H7 (cell line): ENCODE data around the gene P2RX5. TPM values are rescaled to one million over a fixed set of nuclear protein-coding genes. Genes with fewer than 3 reads are reported as not detected.
"Not testable (repeated sequence)": the region's sequence is repeated elsewhere in the genome, so short reads cannot be mapped to it uniquely, and the experiment has no call there.

ENCODE experiments used
- DNase-seq: peaks from one replicate; pipeline ENCODE4 v3.0.0; 2012
- H3K27me3 ChIP-seq: 2 replicates; pipeline ENCODE4 v1.6.0; 2011; ENCODE audit warnings: mild to moderate bottlenecking, low read length; ENCODE audit not compliant: control insufficient read depth, insufficient read depth
- H3K36me3 ChIP-seq: replicated peaks from 2 replicates; pipeline ENCODE4 v1.5.1; 2011; ENCODE audit warnings: low read length; ENCODE audit not compliant: control insufficient read depth, insufficient read depth
- H3K4me3 ChIP-seq: 2 replicates; pipeline ENCODE4 v1.5.1; 2011; ENCODE audit warnings: low read depth, mild to moderate bottlenecking, control low read depth, low read length, moderate library complexity; ENCODE audit not compliant: insufficient read depth
- total RNA-seq: library from RNA; depleted of rRNA; stranded (reverse); fragments of >200 nt; shearing (Covaris generic); gene quantifications from 2 replicates; pipeline ENCODE4 v1.2.3, GENCODE V29; 2014

Gene P2RX5
- total RNA-seq, 1 experiment from 2014 or later = 2.3 TPM

DNA sequence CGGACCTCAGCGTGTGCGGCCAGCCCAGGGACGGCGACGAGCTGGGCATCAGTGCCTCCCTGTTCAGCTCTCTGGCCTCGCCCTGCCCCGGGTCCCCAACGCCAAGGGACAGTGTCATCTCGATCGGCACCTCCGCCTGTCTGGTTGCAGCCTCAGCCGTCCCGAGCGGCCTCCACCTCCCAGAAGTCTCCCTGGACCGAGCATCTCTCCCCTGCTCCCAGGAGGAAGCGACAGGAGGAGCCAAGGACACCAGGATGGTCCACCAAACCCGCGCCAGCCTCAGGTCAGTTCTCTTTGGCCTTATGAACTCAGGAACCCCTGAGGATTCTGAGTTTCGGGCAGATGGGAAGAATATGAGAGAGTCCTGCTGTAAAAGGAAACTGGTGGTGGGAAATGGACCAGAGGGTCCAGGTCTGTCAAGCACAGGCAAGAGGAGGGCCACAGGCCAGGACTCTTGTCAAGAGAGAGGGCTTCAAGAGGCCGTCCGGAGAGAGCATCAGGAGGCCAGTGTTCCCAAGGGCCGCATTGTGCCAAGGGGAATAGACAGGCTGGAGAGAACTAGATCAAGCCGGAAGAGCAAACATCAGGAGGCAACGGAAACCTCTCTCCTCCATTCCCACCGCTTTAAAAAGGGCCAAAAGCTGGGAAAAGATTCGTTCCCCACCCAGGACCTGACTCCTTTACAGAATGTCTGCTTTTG is 28.6 kb upstream of the P2RX5 start:
- H3K27me3 ChIP-seq = no peaks in the 10 kb centered on the region
- peak overlapping the region; percentile 94 for H3K4me3 ChIP-seq
- no peak for DNase-seq
- peaks cover 13% of the 10 kb centered on the region for H3K36me3 ChIP-seq

DNA sequence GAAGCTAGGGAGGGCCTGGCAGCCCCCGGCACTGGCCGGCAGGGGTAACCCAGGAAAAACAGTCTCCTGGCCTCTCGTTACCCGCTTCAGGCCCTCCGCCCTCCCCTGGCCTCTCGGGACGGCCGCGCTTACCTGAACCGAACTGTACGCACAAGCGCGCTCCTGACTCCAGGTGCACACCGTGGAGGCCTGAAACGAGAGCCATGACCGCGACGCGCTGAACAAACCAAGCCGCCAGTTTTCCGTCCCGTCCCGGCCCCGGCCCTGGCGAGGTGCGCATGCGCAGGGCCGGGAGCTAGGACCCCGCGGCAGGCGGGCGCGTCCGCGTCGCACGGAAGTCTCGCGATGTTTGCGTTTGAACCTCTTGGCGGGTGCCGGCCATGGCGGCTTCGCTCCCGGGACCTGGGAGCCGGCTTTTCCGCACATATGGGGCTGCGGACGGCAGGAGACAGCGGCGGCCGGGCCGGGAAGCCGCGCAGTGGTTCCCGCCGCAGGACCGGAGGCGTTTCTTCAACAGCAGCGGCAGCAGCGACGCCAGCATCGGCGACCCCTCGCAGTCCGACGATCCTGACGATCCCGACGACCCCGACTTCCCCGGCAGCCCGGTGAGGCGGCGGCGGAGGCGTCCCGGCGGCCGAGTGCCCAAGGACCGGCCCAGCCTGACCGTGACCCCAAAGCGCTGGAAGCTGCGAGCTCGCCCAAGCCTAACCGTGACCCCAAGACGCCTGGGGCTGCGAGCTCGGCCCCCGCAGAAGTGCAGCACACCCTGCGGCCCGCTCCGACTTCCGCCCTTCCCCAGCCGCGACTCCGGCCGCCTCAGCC is 27.8 kb upstream of the P2RX5 start, which contains the start of gene HASPIN:
Gene HASPIN (plus strand): TSS at position 348 of the 822 bp plus-strand sequence. CDS start 33 bp downstream, at position 381.
- peak; percentile 100 for DNase-seq
- peaks cover 13% of the 10 kb centered on the region for H3K36me3 ChIP-seq
- H3K27me3 ChIP-seq = no peaks in the 10 kb centered on the region
- peak within 1 kb of the TSS; percentile 94 for H3K4me3 ChIP-seq

DNA sequence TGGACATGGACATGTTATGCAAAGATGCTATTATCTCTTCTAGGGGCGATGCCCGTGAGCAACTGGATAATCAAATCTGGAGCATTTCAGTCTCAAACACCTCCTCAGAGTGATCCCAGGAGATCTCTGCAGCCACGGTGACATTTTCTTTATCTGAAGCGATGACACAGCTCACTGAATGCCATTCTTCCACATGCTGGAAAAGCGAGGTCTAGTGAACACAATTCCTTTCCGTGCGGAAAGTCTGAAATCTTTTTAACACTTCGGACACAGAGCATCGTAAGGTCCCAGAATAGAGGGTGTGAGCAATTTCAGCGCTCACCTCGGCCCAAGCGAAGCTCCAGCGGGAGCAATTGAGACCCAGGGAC is 27.2 kb upstream of the P2RX5 start:
- DNase-seq = no peak
- H3K27me3 ChIP-seq = no peaks in the 10 kb centered on the region
- H3K36me3 ChIP-seq = peaks cover 13% of the 10 kb centered on the region
- H3K4me3 ChIP-seq = peak overlapping the region; percentile 94

DNA sequence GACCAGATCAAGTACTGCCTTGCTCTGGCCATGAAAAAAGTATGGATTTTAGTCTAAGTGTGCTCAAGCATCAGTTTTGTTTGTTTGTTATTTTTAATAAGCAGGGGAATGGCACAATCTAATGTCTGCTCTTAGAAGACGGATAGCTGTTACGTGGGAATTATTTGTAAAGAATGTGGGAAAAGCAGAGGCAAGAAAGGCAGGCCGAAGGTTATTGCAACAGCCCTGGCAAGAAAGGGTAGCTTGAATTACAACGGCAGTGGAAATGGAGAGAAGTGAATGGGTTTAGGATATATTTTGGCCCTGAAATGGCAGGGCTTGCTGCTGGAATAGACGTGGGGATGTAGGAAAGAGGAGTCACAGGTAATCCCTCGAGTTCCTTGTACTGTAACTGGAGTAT is 26.8 kb upstream of the P2RX5 start:
- H3K4me3 ChIP-seq = peak overlapping the region; percentile 94
- peaks cover 12% of the 10 kb centered on the region for H3K36me3 ChIP-seq
- no peaks in the 10 kb centered on the region for H3K27me3 ChIP-seq
- no peak for DNase-seq

DNA sequence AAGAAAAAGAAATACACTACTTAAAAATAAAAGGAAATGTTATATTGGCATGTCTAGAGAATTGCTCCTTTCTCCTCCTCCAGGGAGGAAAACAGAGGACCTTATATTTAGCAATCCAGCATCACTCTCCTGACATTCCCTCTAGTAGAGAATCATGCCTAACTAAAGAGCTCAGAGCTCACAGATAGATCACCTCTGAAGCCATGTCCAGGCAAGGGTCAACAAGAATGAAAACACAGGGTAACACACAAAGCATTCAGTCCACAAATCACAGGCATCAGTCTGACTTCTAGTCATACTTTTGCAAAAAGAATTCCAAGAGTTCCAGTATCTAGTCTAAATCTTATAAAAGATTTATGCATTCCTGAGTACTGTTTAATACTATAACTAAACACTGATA is 23.3 kb upstream of the P2RX5 start:
- H3K27me3 ChIP-seq = no peaks in the 10 kb centered on the region
- DNase-seq = no peak
- peaks cover 9% of the 10 kb centered on the region for H3K36me3 ChIP-seq
- H3K4me3 ChIP-seq = no peak overlapping the region

DNA sequence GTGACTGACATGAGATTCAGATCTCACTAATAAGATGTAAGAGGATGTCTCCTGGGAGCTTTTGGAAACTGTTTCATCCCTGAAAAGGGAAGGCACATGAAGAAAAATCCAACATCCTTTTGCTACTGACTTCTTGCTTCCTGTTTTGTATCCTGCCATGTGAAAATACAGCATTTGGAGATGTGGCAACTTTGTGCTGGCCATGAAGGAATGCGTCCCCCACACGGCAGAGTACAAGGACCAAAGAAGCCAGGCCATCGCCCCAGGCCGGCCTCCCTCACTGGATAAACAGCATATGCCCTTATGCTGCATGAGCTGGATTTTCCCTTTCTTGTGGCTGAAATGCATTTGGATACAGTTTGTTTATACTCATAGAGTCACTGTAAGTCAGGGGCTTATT is 22.2 kb upstream of the P2RX5 start:
- DNase-seq = no peak

DNA sequence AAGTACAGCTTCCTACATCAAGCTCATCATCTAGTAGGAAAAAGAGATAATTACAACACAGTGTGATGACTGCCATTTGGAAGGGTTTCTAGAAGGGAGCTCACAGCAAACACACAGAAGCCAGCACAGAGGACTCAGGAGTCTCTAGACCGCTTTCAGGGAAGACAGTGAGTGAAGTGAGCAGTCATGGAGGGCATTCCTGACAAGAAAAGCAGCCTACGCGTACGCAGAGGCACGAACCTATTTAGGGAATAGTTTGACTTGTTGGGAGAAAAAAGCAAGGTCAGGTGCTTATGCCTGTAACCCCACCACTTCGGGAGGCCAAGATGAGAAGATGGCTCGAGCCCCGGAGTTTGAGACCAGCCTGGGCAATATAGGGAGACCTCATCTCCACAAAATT is 19.3 kb upstream of the P2RX5 start:
- H3K4me3 ChIP-seq = no peak overlapping the region
- H3K27me3 ChIP-seq = no peaks in the 10 kb centered on the region
- no peak for DNase-seq
- peaks cover 9% of the 10 kb centered on the region for H3K36me3 ChIP-seq

More for the DNA sequence above, 22.2 kb upstream of the P2RX5 start:
- H3K4me3 ChIP-seq = no peak overlapping the region
- peaks cover 9% of the 10 kb centered on the region for H3K36me3 ChIP-seq
- H3K27me3 ChIP-seq = no peaks in the 10 kb centered on the region

DNA sequence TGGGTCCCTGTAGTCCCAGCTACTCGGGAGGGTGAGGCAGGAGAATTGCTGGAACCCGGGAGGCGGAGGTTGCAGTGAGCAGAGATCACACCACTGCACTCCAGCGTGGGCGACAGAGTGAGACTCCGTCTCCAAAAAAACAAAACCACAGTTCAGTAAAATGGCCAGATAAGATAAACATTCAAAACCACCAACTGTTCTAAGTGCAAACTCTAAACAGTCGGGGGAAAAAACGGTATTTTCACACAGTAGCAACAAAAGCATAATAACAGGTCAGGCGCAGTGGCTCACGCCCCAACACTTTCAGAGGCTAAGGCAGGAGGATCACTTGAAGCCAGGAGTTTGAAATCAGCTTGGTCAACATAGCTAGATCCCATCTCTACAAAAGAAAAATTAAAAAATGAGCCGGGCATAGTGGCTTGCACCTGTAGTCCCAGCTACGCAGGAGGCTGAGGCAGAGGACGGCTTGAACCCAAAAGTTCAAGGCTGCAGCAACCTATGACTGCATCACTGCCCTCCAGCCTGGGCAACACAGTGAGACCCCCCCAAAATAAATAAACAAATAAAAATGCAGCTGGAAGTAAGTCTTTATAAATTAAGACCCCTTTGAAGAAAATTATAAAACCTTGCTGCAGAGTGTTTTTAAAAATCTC is 17.0 kb upstream of the P2RX5 start:
- DNase-seq = no peak
- Histone ChIP-seq H3K36me3 (peaks cover 9% of the 10 kb centered on the region), H3K4me3 (no peak overlapping the region), H3K27me3 (no peaks in the 10 kb centered on the region)

DNA sequence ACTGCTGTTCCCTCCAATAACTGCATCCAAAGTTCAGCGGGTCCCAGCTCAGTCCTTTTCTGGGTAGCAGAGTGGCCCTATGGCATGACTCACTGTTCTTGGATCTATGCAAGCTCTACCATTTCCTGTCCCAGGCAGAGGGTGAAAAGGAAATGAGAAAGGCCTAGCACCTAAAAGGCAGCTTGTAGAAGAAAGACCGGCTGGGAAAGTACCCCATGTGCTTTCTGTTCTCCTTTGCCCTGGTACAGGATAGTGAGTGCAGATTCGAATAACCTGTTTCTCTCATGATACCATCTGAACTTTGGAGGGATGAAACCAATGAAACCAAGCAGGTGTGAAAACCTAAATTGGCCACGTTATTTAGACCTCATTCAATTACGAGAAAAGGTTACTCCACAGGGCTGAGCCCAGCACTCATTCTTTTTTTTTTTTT is 15.0 kb upstream of the P2RX5 start:
- Histone ChIP-seq H3K36me3 (peaks cover 6% of the 10 kb centered on the region), H3K27me3 (no peaks in the 10 kb centered on the region), H3K4me3 (no peak overlapping the region)
- DNase-seq = no peak

DNA sequence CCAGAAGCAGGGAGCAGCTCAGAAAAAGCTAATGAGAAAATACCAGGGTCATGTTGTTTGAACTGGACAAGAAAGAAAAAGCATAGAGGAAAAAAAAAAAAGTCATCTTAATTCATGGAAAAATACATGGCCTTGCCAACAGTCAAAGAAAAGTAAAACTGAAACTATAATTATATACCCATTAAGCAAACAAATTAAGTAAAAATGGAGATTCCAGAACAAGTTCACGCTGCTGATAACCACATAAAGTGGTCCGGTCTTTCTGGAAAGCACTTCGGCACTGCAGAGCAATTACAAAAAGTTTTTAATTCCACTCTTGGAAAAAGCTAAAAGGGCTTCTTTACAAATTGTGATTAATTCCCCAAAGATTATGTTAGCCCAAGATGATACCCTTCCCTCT is 12.4 kb upstream of the P2RX5 start:
- no peaks in the 10 kb centered on the region for H3K27me3 ChIP-seq
- no peak overlapping the region for H3K4me3 ChIP-seq
- no peak for DNase-seq
- no peaks in the 10 kb centered on the region for H3K36me3 ChIP-seq

DNA sequence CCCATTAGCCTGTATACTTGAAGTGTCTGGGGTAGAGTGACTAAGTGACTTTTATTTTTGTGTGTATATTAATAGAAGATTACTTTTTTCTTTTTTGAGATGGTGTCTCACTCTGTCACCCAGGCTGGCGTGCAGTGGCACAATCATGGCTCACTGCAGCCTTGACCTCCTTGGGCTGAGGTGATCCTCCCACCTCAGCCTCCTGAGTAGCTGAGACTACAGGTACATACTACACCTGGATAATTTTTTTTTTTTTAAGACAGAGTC is 9.7 kb upstream of the P2RX5 start:
- H3K4me3 ChIP-seq, H3K27me3 ChIP-seq, DNase-seq, H3K36me3 ChIP-seq: not testable (repeated sequence)

DNA sequence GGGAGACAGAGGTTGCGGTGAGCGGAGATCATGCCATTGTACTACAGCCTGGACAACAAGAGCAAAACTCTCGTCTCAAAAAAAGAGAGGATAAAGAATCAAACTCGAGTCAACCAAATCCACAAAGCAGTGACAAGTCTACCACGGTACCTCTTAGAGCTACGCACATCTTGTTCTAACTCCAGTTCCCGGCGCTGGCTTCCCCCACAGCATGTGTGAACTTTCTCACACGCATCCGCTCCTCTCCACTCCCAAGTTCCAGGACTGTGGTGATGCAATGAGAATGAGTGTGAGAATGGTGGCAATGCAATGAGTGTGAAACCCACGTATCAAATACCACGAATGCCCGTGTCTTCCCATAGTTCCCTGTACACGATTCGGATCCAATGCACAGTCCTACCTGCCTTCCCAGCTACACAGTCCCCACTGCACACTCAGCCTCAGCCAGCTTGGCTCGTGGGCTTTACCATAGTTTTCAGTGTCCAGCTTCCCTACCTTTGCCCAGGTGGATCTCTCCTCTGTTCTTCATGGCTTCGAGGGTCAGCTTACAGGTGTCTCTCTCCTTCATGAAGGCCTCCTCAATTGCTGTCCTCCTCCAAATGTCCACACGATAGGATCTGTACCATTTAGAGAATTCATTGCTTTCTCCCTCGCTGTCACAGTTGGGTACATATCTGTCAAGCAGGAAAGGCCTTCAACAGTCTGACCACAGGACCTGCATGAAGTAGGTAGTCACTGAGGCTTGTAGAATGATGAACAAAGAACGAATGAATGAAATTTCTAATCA is 9.2 kb upstream of the P2RX5 start:
- H3K36me3 ChIP-seq = no peaks in the 10 kb centered on the region
- DNase-seq = no peak
- no peaks in the 10 kb centered on the region for H3K27me3 ChIP-seq
- no peak overlapping the region for H3K4me3 ChIP-seq

DNA sequence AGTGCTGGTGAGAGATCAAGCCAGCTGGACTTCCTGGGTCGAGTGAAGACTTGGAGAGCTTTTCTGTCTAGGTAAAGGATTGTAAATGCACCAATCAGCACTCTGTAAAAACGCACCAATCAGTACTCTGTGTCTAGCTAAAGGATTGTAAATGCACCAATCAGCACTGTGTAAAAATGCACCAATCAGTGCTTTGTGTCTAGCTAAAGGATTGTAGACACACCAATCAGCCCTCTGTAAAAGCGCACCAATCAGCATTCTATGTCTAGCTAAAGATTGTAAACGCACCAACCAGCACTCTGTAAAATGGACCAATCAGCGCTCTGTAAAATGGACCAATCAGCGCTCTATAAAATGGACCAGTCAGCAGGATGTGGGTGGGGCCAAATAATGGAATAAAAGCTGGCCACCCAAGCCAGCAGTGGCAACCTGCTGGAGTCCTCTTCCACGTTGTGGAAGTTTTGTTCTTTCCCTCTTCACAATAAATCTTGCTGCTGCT is 6.1 kb upstream of the P2RX5 start:
- not testable (repeated sequence) for H3K4me3 ChIP-seq, H3K36me3 ChIP-seq, H3K27me3 ChIP-seq, DNase-seq

DNA sequence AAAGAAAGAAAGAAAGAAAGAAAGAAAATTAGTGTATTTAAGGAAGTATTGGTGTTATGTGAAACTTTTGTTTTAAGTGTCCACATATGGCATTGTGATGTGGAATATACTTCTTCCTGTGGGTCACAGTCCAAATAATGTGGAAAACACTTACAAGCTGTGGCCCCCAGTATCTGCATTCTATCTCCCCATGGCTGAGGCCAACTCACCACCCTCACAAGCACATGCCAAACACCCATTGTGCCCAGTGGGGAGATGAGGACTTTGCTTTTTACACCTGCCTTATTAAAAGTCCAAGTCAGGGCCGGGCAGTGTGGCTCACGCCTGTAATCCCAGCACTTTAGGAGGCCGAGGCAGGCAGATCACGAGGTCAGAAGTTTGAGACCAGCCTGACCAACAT is 4.0 kb upstream of the P2RX5 start:
- DNase-seq = no peak
- H3K36me3 ChIP-seq = no peaks in the 10 kb centered on the region
- H3K27me3 ChIP-seq = peaks cover 22% of the 10 kb centered on the region
- no peak overlapping the region for H3K4me3 ChIP-seq
